Endometrium (tissue), 2 donors: ENCODE data around the gene MYL6B.

Source experiments
- FAIRE-seq: peaks from 2 replicates; lab custom pipeline; 2012; peaks lifted over from hg19 to GRCh38; lab: Jason Lieb, UNC
- donor health status: control.
- donor health status: control.

Gene MYL6B

DNA sequence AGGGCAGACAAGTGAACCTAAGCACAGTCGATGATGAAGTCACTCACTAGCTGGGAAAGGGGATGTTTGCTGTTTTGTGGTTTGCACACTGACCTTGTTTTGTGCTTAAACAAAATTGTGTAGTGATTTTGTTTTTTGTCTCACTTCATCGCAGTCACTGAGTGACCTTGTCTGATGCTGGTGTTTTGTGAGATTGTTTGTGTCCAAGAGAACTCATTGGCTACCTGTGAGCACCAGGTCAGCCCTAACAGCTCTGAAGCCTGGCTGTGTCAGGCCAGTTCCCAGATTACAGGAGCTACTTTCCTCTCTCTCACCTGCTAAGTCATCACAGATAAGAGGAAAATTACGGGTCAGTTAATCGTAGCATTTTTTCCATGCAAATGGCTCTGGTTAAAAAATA lies 28.3 kb upstream of the MYL6B start:
- FAIRE-seq = no peak

DNA sequence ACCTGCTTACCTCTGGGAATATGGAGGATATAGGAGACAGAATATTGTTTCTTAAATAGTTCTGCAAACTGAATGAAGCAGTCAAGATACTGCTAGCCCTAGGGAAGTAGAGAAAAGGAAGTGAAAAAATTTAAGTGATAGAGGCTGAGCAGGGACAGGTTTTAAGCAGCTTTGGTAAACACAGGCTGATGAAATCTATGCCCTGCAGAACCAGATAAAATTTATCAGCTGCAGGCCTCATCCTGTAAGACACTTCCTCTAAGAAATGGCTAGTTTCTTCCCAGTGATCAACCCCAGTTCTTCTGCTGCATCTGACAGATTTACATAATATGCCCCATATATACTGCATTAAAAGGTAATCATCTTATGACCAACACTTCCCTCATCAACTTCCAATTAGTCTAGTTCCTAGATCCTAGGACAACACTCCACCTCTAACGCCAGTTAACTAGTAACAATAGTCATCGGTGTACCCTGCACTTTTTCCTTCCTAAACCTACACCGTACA lies 25.6 kb upstream of the MYL6B start:
- FAIRE-seq = no peak

DNA sequence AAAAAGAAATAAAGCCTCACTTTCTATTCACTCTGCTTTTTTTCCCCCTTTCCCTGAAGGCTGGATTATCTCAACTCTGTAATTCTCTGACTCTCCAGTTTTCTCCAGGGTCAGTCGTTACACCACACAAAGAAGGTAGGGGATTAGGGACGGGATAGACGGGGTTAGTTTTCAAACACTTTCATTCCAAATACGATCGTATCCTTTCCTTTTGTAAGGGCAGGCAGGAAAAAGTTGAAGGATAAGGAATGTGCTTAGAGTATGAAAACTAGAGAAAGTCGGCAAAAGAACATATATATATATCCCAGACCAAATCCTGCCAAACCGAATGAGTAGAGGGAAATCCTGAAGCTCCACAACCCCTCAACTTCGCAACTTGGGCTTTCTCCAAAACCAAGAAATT lies 24.9 kb upstream of the MYL6B start:
- FAIRE-seq = no peak

DNA sequence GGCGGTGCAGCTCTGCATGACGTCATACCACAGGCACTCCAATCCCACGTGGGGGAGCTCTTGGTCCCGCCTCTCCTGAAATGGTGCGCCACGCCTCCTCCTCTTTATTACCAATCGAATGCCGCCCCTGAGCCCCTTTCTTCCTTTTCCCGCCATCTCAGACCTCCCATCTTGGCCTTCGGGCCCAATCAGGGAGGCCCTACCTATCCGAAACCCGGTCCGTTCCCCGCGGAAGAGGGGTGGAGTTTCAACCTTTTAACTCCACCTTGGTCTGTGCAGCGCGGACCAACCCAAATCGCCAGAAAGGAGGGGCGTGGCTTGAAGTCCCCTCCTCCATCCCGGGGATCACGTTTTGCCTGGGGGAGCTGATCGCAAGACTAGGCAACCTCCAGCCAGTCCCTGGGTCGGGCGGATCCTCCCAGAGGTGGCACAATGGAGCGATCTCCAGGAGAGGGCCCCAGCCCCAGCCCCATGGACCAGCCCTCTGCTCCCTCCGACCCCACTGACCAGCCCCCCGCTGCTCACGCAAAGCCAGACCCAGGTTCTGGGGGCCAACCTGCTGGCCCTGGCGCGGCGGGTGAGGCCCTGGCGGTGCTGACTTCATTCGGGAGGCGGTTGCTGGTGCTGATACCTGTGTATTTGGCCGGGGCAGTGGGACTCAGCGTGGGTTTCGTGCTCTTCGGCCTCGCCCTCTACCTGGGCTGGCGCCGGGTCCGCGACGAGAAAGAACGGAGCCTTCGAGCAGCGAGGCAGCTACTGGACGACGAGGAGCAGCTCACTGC lies 24.3 kb upstream of the MYL6B start, which contains the start of gene ESYT1:
ESYT1 (plus strand) TSS at position 380 of the 782 bp plus-strand sequence; CDS start at position 433, 53 bp downstream.
- peak; percentile 96 for FAIRE-seq

DNA sequence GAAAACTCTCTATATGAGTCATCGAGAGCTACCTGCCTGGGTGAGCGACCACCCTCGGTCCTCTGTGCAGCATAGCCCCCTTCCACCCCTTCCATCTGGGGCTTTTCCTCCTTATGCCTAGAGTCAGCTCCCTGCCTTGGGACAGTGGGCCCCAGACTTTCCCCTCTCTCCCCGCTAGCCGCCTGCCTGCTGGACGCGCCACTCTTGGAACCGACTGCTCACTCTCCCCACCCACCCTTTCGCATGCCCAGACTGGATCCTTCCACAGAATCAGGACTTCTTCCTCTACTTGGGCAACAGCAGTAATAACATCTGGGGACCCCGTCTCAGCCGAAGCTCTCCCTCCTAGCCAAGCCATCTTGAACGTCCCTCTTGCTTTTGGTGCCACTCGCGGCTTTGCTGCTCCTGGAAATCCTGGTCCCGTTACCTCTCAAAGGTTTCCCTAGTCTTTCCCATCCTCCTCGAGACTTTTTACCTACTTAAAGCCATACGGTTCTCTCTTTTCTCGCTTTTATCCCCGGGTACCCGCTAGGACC lies 23.6 kb upstream of the MYL6B start:
- FAIRE-seq = no peak

DNA sequence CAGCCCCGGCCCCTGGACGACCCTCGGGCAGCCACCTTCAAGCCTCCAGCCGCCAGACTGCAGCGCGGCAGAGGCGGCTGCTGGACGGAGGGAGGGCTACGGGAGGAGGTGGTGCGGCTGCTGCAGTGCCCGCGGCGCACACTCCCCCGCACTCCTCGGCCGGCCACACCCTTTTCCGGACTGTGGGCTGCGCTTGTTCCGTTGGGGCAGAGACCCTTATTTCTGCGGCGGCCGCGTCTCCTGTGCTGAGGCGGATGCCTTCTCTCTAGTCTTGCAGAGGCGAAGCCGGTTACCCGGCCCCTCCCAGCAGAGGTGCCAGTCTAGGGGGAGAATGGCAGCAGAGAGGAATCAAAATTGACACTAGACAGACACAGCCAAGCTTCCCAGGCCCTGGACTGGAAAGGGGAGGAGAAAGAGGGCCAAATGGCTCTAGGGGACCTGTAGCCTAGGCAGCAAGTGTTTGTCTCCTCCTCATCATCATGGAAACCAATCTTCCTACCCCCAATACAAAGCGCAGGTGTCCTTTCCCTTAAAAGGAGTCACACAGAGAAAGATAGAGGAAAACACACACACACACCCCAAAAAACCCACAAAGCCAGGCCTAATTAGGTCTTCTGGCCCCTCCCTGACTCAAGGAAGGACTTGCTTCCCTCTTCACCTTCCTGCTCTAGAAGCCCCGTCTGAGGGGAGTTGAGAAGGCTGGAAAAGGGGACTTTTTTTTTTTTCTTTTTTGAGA lies 23.0 kb upstream of the MYL6B start:
- no peak for FAIRE-seq

DNA sequence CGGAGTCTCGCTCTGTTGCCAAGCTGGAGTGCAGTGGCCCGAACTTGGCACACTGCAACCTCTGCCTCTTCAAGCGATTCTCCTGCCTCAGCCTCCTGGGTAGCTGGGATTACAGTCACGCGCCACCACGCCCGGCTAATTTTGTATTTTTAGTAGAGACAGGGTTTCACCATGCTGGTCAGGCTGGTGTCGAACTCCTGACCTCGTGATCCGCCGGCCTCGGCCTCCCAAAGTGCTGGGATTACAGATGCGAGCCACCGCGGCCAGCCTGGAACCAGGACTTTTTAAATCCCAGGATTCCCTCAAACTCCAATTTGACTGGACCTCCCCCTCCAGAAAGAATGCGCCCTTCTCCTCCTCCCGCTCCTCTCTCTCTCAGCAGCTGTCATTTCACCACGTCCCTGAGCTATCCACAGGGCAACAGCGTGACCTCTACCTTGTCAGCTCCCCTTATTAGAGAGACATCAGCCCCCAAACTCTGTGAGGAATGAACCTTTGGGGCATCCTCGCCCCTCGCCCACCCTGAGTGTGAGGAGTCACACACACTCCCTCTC lies 22.4 kb upstream of the MYL6B start:
- FAIRE-seq = no peak

DNA sequence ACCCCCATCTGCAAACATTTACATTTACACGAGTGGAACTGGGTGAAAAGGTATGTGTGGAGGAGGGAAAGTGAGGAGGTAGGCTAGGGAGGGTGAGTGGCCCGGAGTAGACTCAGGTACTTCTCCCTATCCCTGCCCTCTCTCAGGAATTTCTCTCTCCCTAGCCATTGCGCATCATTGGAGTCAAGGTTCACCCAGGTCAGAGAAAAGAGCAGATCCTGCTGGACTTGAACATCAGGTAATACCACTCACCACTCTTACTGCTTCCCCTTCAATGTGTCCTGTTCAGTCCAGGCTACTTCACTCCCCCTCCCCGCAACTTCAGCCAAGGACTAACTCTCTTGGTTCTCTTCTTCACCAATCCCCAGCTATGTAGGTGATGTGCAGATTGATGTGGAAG lies 21.5 kb upstream of the MYL6B start:
- FAIRE-seq = no peak

DNA sequence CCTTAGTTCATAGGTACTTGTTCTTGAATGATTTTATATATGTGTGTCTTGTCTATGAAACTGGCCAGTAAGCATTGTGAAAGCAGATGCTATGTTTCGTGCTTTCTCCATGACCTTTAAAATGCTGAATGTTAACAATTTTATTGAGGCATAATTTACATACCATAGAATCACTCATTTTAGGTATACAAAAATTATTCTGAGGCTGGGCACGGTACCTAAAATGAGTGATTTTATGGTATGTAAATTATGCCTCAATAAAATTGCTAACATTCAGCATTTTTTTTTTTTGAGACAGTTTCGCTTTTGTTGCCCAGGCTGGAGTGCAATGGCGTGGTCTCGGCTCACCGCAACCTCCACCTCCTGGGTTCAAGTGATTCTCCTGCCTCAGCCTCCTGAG lies 17.5 kb upstream of the MYL6B start:
- no peak for FAIRE-seq

DNA sequence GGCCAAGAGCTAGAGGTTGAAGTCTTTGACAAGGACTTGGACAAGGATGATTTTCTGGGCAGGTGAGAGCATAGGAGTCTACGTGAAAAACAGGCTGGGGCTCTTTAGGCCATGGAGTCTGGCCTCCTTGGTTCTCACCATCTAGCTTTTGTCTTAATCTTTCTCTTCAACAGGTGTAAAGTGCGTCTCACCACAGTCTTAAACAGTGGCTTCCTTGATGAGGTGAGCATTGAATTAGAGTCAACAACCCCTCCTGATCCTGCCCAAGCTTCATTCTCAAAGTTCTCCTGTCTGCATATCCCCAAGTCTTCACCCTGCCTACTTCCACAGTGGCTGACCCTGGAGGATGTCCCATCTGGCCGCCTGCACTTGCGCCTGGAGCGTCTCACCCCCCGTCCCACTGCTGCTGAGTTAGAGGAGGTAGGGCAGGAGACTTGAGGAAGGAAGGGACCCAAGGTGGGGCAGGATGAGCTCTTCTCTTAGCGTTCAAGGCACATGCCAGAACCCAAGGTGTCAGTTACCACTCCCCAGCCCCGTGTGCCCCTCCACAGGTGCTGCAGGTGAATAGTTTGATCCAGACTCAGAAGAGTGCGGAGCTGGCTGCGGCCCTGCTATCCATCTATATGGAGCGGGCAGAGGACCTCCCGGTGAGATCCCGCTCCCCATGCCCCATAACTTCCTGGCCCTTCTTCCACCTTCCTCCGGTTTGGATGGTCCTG lies 14.4 kb upstream of the MYL6B start:
- FAIRE-seq = no peak

DNA sequence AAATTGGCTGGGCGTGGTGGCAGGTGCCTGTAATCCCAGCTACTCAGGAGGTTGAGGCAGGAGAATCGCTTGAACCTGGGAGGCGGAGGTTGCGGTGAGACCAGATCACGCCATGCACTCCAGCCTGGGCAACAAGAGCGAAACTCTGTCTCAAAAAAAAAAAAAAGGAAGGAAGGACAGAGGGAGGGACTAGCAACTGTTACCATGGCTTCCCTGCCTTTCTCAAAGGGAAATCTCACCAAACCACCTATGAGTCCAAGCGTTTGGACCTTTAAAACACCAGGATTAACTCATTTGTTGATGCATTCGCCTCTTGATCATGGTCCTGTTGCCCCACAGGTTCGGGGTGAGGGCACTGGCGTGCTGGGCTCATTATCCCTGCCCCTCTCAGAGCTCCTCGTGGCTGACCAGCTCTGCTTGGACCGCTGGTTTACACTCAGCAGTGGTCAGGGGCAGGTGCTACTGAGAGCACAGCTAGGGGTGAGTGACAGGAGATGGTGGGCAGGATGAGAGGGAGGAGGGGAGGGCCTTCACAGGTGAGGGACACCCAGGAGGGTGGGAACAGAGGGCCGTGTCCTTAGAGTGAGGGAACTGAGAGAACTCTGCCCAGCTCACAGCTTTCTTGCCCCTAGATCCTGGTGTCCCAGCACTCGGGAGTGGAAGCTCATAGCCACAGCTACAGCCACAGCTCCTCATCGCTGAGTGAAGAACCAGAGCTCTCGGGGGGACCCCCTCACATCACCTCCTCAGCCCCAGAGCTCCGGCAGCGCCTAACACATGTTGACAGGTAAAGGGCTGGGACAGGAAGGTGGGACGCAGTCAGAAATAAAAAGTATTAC lies 10.2 kb upstream of the MYL6B start:
- no peak for FAIRE-seq

DNA sequence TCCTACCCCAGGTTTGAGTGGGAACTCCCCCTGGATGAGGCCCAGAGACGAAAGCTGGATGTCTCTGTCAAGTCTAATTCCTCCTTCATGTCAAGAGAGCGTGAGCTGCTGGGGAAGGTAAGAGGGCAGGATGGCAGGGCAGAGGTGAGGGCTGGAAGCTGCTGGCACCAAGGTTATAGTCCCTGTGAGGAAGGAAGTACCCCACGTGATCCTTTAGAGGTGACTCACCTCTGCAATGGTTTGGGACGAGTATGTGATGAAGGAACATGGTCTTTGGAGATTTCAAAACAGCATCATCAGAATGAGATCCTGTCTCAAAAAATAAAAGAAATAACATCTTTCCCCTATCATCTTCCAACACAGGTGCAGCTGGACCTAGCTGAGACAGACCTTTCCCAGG lies 9.2 kb upstream of the MYL6B start:
- FAIRE-seq = no peak

DNA sequence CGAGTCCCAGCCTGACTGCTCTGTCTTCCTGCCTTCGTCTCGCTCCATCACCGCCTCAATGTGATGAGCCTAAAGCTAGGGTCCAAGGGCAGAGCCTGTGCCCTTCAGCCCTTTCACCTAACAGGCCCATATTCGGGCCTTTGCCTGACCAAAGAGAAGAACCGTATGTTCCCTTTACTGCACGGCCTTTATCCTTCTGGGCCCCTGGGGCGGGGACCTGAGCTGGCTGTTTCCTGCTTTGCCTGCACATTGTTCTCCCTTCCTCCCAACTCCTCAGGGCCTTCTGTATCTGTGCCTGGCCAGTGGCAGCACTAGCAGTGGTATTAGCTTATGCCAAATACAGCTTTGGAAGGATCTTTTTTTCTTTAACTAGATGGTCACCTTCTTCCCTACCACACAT lies 8.5 kb upstream of the MYL6B start:
- FAIRE-seq = no peak

DNA sequence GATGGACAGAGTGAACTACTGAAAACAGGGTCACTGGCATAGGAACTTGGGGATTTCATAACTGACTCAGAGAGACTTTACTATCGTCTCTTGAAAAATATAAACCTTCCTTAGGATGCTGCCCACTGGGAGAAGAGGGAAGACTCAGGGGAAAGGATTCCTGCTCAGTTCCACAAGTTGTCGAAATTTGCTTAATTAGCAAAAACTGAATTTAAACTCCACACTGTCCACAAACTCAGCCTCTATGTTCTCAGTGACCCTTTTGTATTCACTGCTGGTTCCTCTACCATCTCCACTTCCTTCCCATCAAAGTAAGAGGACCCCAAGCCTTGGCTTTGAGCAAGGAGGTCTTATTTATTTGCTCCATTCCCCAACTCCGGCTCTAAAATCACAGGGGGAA lies 7.2 kb upstream of the MYL6B start:
- no peak for FAIRE-seq

DNA sequence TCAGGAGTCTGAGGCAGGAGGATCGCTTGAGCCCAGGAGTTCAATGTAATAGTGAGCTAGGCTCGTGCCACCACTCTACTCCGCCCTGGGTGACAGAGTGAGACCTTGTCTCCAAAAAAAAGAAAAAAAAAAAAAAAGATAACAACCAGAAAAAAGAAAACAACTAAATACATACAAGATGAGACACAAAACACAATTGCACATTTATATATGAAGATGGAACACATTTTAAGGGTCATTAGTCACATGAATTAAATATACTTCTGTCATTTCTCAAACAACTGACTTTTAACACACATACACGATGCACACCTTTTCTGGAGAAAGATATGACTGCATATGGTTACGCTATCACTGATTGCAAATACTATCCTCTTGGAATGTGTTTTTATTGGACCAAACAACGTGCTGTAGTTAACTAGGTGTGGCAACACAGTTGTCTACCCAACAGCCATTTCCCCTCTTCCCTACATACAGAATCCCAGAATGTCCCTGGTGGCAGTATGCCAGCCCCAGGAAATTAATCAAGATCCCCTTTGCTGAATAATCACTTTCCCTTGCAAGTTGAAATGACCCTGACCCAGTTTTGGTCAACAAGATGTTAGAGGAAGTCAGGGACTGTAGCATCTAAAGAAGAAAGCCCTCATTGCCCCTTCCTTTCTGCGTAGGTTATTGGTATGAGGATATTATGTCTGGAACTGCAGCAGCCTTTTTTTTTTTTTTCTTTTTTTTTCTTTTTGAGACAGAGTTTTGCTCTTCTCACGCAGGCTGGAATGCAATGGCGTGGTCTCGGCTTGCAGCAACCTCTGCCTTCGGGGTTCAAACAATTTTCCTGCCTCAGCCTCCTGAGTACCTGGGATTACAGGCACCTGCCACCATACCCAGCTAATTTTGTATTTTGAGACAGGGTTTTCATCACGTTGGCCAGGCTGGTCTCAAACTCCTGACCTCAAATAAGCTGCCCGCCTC lies 5.6 kb upstream of the MYL6B start:
- peak; percentile 70 for FAIRE-seq

DNA sequence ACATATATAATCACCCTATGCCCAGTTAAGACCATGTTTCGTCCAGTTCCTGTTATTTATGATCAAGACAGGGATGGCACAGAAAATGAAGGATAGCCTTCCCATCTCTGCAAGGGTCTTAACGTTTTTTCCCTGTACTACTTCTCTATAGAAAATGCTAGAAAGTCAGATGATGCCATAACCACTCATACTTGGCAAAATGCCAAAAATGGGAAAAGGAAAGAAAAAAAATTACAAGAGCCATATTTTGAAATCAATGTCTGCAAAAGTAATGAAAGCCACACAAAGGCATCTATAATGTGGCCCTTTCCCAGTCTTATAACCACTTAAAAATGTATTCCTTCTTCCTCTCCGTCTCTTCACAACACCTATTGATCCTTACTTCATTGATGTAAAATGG lies 1.8 kb upstream of the MYL6B start:
- no peak for FAIRE-seq

DNA sequence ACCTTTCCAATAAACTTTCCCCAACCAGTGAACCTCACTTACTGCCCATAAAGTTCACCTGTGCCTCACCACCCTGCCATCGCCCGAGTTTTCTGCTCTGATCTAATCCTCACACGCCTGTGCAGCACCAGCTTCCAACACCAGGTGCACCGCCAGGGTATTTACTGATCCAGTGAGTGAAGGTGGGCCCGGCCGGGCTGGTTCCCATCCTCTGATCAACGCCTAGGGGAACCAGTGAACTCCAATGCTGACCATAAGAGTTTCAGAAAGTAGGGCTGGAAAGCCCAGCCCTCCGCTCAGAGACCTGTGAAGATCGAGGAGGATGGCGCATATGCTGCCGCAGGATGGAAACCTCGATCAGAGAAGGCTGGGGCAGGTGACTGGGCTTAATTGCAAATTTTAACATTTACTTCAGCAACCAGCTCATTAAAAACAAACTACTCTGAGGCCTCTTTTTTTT lies 685 bp upstream of the MYL6B start:
- no peak for FAIRE-seq

DNA sequence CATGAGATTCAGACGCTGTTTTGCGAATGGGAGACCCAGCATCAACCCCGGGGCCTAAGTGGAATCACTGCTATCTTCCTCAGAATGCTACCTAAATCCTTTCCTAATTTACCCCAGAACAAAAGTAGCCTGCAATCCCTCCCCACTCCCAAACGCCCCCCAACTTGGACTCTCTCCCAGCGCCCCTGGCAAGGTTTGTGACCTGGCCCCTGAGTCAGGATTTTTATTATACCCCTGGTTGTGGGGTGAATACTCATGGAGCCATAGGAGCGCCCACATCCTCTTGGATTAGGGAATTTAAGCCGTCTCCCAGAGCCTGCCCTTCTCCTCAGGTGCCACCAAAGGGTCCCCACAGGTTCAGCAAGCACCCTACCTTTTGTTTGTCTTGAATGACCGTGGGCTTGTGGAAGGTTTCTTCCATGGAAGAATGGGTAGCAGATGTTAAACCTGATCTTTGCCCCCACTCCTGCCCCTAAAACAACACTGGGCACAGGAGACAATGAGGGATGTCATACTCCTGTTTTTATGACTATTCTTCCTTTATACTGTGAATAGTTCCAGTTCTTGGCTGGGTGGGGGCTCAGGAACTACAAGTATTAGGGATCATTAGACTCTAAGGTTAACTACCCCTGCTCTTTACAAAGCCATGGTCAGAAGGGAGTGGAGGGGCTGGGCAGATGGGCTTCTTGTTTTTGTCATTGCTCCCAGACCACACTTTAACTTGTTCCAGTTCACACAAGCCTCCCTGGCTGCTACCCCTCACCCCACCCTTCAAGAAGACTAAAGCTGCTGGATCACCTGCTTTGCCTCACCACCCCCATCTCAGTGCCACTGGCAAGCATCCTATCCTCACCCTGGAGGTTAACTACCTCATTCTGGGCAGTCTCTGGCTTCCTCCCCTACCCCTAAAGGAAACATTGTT lies 630 bp downstream of the MYL6B start:
- no peak for FAIRE-seq

DNA sequence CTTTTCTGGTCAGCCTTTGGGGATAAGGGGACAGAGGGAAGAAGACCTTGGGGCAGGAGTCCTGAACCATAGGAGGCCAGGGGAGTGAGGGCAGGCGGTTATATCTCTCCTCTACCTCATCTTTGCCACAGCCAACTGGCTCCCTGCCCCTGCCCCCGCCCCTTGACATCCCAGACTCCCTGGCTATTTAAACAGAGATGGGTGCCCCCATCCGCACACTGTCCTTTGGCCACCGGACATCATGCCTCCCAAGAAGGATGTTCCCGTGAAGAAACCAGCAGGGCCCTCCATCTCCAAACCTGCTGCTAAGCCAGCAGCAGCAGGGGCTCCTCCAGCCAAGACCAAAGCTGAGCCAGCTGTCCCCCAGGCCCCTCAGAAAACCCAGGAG lies 1.3 kb downstream of the MYL6B start:
- no peak for FAIRE-seq
